Renal pelvis (tissue), 4 donors: ENCODE results near the gene SORBS1. TPM values are rescaled to one million over a fixed set of nuclear protein-coding genes. Genes with fewer than 3 reads are reported as not detected.
A peak's percentile ranks its signal among the peaks of the same experiment; 100 is the strongest.
"Not testable (repeated sequence)": the region's sequence is repeated elsewhere in the genome, so short reads cannot be mapped to it uniquely, and the experiment has no call there.

Source experiments
- DNase-seq: peaks from one replicate; pipeline ENCODE4 v3.0.0-alpha.2; 2013
- polyA plus RNA-seq, 3 donors: library from polyadenylated mRNA; unstranded; fragments of 120-200 nt; gene quantifications; one replicate each; pipeline ENCODE4 v1.2.1, GENCODE V29; 2013; ENCODE audit not compliant: insufficient read length in 3 of 3

Gene SORBS1
- polyA plus RNA-seq, 3 donors = 27.0 to 35.1 (median 28.2) TPM

DNA sequence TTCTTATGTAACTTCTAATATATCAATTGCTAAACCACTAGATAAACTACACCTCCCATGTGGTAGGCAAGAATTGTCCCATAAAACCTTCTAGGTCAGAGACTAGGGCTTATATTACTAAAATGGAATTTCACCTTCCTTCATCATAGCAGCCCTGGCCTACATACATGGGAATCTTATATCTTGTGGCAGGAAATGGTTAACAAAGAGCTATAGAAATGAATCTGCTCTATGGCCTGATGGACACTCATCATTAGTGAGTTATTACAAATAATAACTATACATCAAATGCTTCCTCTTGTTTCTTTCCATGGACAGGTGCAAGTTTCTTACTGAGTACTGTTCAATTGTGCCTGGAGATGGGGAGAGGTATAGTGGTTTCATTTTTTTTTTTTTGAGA lies 208.0 kb downstream of the SORBS1 start:
- DNase-seq = no peak

DNA sequence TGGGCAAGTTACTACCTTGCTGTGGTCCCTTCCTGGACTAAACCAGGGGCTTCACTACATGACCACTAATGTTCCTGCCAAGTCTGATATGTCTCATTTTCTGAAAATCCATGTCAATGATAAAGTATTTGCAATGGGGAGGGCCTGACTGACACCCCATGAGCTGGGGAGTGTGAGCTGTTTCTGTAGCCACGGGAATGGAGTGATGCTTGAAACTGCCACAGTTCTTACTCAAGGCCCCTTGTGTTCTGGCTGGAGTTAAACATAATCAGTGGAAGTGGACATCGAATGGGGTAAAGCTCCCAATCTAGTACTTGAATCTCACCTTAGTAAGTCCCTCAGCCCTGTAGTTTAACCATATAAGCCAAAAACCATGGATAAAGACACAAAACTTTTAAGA lies 208.5 kb downstream of the SORBS1 start:
- DNase-seq = no peak

DNA sequence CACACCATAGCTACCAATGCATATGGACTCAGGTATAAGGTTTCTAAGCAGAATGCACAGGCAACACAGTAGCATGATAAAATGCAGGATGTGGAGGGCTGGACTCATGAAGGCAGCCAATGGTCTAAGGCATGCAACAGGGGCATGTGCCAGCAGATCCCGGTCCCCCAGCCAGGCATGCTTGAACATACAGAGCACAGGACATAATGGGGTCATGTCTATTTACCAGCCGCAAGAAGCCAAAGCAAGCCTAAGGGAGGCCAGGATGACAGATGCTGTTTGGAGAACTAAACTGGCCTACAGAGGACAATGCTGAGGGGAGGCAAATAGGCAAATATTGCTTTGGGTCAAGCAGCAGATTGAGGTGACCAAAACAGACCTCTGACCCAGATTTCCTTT lies 210.3 kb downstream of the SORBS1 start:
- DNase-seq = no peak

DNA sequence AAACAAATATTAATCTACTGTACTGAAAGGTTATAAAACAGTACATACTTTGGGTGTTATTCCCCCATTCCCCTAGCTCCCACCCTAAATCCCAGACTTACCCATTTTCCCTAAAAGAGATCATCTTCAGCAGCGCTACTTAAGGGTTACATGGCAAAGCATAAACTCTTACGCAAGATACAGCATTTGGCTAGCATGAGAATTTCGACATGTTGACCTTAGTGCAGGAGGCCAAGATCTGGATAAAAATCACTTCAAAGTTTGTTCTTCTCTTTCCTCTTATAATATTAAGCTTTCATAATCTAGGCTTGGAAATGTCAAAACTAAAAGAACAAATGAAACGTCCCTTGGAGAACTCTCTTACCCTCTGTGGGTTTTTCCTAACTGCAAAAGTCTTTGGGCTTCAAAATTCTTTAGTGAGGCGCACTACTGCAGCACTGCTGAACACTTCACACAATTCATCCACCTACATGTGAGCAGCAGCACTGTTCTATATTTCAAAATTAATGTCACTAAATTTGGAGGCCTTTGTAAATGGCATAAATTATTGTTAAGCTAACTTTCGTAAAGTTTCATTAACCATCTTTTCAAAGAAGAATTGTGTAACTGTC lies 210.8 kb downstream of the SORBS1 start:
- DNase-seq = no peak

DNA sequence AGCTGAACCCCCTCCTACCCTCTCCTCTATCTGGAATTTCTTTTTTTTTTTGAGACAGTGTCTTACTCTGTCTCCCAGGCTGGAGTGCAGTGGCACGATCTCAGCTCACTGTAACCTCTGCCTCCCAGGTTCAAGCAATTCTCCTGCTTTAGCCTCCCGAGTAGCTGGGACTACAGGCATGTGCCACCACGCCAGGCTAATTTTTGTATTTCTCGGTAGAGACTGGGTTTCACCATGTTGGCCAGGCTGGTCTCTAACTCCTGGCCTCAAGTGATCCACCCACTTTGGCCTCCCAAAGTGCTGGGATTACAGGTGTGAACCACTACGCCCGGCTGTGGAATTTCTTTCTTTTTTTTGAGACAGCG lies 213.8 kb downstream of the SORBS1 start:
- DNase-seq = not testable (repeated sequence)

DNA sequence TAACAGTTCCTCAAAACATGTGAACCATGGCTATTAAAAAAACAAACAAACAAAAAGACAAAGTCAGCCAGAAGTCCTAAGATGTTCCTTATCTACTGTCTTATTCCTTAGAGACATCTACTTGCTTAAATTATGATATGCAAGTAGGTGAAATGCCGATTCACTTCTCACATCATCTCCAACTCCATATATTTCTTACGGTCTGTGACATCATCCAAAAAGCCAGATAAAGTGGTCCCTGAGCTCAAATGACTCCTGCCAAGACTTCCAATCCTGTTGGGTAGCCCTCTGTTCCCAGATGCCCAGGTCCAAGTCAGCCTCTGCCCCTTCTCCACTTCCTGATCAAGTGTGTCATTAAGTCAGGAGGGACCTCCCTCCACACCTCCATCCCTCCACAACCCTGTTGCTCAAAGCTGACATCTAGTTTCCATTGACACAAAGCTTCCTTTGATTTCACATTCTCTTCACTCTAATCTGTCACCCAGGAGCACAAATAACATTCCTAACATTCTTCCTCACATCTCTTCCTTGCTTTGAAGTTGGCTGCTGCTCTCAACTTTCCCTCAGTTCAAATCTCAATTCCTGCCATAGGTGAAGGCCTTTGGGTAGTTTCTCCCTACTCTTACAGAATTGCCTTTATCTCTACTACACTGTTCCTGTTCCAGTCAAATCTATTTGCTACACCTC lies 214.3 kb downstream of the SORBS1 start:
- no peak for DNase-seq

DNA sequence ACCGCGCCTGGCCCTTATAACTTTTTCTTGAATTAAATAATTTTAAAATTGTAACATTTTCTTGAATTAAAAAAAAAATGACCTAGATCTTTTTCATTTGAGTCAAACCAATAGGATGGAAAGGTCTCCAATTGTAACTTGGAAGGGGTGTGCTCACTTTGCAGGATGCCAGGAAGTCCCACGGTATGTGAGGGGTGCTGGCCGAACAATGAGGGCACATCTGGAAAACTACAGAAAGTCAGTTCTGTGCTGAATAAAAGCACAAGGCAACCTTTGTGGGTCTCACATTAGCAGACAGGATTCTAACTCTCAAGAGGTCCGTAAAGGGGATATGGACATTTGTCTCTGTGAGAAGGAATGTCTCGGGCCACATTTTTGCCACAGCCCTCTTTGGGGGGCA lies 217.6 kb downstream of the SORBS1 start:
- DNase-seq = no peak

DNA sequence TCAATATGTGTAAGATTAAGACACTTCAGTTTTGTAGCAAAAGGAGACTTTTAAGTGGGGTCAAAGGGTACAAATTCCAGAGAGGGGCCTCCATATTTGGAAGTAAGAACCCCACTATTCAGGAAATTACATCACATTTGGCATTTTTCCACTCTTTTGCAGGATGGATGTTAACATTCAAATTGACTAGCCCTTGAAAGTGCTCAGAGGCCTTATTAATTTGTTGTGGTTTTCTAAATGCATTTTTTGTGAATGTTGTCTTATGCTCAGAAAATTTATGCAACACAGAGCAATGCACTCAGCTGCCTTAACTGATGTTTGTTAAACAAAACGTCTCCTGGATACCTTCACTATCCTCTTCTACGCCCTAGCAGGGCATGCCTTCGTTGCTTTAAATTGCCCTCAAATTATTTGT lies 219.4 kb downstream of the SORBS1 start:
- DNase-seq = peak; percentile 71

DNA sequence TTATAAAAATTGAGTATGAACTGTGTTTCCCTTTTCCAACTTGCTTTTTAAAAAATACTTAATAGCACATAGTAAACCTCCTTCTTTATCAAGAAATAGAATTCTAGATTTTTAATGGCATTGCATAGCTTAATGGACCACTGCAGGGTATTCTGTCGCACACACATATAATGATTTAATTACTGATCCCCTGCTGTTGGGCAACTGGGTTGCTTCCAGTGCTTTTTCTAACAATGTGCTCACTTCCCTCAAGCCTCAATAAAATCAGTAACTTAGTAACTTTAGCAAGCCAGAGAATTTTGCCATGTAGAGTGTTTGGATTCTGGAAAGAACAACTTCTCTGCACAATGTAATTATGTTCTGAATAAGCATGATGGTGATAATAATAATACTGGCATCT lies 221.3 kb downstream of the SORBS1 start:
- DNase-seq = no peak

DNA sequence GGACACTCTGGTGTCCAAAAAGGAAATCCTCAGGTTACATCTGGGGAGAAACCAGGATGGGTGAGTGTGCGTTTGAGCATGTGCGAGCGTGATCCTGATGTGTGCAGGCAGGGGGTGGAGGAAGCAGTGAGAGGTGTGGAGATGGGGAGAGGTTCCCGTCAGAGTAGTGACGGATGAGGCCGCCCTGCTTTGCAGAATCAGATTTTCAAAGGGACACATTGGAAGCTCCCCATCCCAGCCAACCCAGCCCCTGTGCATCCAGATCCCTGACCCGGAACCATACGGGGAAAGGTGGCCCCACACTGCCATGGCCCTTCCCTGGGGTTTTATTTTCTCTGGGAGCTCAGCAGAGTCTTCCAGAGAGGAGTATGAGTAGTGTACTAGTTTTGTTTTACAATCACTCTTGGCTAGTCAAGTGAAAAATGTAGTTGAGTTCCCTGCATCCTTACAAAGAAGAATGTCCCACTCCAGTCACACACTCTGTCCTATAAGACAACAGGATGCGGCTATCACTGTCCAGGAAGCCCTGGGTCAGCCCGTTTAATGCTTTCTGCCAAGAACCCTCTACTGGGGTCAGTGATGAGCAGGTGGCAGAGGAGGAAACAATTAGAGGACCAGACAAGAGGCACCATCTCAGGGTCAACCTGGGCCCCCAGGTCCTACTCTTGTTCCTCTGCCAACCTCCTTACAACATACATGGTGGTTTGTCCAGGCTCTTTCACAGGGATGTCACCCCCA lies 223.6 kb downstream of the SORBS1 start:
- peak; percentile 33 for DNase-seq

DNA sequence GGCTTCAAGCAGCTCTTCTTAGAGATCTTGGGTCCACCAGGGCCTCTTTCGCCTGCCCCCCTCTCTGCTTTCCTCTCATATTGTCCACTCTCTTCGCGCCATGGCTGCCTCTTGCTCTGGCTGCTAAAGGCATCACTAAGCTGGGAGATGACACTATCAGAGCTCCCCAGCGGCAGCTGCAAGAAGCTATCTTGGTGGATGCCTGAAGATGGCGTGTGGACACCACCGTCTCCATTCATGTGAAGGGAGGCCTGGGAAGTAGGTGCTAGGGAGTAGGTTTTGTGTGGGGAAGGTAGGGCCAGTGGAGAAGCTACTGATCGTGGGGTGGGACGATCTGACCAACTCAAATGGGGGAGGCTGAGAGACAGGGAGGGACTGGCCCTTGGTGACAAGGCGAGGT lies 224.5 kb downstream of the SORBS1 start:
- no peak for DNase-seq

DNA sequence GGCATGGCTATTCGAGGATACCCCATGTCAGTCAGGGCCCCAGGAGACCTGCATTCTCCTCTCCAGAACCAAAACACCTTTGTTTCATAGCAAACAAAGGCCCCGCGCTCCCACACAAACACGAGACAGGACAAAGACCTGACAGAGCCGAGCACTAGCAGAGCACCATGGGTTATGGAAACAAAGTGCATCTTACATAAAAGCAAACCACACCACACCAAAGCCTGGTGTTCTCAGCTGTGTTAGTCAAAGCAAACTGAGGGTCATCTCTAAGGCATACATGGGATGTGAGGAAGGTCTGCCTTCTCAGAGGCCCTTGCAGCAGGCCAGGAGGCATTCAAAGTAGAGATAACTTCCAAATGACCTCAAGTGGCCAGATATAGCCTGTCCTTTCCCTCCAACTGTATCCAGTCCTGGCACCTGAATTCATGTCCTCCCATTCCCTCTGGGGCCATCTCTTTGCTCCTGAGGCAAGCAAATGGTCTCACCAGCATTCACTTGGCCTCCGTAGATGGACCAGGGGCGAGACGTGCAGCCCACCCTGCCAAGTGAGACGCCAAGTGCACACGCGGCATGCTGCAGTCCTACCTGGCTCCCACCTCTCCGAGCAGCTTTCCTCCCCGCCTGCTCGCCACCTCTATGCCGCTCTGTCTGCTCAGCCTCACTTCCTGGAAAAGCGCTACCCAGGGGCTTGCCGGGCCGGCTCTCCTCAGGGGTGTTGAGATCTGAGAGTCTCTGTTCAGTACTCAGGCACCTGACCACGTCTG lies 225.1 kb downstream of the SORBS1 start:
- DNase-seq = no peak

DNA sequence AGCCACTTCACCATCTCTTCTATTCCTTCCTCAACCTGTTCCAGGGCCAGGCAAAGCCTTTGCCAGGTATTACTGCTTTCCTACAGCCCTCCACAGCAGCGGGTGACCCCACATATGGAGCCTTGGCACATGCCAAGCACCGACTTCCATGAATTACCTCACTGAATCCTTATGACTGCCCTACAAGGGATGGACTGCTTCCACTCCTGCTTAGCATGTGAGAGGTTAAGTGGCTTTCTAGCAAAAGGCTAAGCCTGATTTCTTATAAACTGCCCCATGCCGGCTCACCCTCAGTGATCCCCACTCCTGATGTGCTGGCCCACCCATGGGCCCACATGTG lies 226.4 kb downstream of the SORBS1 start:
- no peak for DNase-seq

DNA sequence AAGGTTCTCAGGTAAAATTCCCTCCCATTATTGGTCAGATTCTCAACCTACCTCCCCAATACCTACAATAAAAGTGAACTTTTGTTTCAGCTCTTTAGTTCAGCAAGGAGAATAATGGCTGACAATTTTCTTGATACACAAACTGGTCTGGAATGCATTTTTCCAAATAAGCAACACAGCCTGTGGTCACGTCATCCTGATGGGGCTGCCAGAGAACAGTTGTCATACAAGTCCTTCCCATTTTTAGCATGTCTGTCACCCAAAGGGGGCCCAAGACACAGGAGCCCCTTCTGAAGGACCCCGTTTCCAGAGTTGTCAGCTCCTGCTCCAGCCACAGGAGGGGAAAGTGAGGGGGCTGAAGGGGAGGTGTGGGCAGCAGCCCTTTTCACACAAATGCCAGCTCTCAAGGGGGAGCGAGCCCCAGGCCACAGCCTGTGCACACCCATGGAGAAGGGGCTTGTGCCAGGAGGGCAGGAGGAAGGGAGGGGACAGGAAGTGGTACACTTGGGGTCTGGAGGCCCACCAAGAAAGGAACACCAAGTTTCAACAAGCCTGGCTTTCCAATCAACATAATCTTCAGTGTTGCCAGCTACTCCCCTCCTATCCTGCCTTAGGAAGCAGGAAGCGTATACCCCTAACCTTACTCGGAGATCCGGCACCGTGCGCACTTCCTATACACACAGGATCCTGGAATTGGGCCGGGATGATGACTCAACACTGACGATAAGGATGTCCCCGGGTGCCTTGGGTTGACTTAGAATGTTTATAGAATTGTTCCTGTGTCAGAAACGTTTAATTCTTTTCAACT lies 227.0 kb downstream of the SORBS1 start:
- no peak for DNase-seq

DNA sequence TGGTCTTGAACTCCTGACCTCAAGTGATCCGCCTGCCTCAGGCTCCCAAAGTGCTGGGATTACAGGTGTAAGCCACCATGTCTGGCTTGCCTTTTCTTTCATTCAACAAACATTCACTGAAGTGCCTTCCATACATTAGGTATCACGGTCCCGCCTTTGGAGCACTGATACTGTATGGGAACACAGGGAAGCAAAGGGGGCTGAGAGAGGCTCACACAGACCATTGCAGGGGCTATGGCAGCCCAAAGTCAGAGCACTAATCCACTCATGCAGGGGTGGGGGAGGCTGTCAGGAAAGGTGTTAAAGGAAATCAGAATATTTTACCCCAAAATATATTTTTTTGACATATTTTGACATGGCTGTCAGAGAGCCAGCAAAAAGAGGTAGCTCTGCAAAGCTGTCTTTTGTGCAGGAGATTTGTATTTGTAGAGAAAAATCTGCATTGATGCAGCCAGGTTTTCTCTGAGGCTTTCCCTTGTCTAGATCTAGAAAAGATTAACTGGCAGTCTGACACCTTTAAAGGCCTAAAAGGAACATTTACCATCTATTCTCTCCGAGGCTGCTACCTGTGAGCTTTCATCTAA lies 228.4 kb downstream of the SORBS1 start:
- no peak for DNase-seq

DNA sequence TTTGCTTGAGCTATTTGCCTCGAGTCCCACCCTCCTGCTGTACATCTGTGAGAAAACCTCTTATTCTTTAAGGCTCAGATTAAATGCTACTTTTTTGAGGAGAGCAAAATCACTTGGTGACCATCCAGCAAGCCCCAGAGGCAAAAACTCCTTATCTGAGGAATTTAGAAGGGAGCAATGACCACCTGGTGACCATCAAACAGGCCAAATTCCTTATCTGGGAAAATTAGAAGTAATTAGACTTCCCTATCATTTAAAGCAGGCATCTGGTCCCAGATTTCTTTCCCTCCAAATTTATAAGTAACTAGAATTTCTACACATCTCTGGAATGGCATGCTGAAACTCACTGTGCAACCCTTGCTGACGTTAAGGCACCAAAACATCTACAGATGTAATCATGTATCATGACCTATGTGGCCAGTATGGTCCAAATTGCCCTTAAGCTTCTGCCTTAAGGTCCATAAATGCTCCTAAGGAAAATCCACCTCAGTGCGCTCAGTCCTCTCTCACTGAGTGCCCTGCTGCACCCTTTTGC lies 229.5 kb downstream of the SORBS1 start:
- DNase-seq = no peak

DNA sequence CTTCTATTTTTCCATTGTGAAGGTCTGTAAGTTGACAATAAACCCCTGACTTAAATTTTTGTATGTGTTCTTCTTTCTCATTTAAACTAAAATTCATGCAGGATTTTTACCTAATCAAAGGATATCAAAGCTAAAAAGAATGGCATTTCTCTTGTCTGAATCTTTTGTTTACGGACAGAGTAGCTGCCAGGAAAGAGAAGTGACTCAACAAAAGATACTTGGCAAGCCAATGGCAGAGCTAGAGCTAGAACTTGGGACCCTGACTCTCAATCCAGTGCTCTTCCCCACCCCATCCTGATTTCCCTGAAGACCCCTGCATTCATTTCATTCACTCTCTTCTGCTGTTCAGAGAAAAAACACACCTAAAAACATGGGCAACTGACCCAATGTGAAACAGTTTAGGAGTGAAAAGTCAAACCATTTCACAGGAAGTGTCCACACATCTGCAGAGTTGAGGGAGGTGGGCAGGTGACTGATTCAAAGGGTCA lies 230.2 kb downstream of the SORBS1 start:
- no peak for DNase-seq

DNA sequence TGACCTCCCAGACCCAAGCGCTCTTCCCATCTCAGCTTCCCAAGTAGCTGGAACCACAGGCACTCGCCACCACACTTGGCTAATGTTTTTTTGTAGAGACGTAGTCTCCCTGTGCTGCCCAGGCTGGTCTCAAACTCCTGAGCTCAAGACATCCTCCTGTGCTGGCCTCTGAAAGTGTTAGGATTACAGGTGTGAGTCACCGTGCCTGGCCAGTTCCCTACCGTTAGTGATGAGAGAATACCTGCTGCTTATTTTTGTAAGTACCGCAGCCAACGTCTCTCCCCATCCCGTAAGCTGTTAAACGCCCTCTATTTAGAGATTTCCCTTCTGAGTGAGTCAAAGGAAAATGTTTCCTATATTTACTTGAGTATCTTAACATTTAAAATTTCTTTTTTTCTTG lies 231.9 kb downstream of the SORBS1 start:
- DNase-seq = no peak

DNA sequence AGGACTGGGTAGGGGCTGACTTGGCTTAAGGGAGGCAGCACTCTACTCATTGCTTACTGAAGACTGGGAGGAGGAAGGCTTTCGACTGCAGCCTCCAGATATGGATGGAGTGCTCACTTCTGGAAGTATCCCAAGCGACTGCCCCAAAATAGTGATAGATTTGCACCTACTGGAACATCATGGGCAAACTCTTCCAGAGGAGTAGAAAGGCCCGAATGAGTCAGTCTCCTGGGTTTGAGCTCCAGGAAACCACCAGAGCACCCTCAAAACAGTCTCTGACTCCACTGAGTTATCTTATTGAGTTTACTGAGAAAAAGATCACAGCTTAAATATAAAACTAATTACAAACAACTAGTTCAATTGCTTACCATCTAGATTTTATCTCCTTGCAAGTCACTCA lies 233.2 kb downstream of the SORBS1 start:
- no peak for DNase-seq

DNA sequence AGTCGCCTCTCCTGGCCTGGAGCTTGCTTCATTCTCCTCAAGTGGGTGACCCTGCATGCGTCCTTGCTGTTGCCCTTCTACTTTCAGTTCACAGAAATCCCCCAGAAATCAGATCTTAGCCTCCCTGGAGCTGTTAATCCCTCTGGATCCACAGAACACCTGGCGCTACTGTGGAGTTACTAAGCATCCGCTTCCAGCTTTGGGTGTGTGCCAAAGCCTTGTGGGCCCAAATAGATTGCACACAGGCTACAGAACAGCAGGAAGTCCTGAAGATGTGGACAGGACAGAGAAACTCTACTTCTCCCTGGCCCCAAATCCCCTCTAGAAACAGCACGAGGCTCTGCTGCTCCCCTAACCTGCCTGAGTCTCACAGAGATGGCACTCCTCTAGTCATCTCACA lies 233.8 kb downstream of the SORBS1 start:
- no peak for DNase-seq

DNA sequence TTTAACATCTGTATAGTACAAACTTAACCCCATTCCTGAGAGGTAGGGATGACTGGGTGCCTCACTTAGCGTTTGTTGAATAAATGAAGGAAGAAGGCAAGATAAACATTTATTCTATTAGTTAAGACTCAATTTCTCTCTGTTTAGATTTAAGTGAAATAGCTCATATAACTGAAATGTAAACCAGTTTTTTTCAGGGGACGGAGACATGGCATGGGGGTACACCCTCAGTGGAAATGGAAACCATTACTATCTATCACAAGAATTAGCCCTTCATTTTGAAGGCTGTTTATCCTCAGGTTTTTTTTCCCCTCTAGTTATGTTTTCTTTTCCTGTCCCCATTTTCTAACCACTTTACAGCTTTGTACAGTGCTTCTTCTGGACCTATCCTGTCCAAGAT lies 234.8 kb downstream of the SORBS1 start:
- DNase-seq = no peak
